T follicular helper cell (primary cell): Measurements from ENCODE around the gene TMEM235.
A peak's percentile ranks its signal among the peaks of the same experiment; 100 is the strongest.

Experiments
- DNase-seq: peaks from one replicate; pipeline ENCODE4 v3.0.0-alpha.2; 2020; ENCODE audit warnings: low read depth

The TMEM235 gene

DNA sequence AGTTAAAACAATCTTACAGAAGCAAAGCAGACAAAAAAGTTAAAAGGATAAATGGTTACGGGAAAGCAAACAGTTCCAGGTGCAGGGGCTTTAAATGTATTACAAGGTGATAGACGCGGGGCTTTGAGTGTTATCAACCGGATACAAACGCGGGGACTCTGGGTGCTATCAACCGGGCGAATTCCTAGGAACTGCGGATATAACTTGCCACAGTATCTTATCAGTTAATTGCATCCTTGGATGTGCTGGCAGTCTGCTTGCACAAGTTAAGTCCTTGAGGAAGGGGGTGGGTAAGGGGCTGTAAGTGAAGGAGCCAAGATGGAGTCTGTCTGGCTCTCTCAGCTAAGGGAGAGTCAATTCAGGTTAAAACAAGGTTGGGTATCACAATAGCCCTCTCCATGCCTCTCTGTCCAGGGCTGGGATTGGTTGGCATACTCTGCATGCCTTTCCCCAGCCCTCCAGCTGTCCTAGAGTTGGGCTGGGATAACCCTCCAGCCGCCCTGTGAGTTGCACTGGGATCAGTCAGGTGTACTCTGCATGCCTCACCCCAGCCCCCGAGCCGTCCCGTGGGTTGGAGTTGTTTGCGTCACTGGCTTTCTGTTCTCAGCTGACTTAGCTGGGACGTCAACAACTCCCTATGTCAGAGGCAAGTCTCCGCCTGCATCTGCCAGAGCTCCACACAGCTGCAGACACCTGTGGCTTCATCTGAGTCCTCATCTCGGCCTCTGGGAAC, 40.9 kb downstream of the TMEM235 start:
- DNase-seq: peak; percentile 74

GRCh38 chr17:78272914-78273258, 41.5 kb downstream of the TMEM235 start:
- no peak for DNase-seq

DNA sequence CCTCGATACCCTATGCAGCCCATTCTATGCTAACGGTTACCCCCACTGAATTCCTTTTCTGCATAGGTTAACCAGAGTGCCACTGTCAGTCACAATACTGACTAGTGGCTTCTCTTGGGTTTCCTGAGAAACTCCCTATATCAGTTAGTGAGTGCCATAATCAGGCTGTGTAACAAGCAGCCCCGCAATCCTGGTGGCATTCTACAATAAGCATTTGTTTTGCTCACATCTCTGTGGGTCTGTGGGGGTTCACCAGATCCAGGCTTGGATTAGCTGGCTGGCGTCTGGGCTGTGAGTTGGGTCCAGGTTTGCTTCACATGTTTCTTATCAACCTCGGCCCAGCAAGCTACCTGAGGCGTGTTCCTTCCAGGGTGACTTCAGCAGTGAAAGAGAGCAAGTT, 42.4 kb downstream of the TMEM235 start:
- no peak for DNase-seq

GRCh38 chr17:78275355-78275754, 43.9 kb downstream of the TMEM235 start:
- no peak for DNase-seq

GRCh38 chr17:78276098-78276887, 44.9 kb downstream of the TMEM235 start:
- no peak for DNase-seq

DNA sequence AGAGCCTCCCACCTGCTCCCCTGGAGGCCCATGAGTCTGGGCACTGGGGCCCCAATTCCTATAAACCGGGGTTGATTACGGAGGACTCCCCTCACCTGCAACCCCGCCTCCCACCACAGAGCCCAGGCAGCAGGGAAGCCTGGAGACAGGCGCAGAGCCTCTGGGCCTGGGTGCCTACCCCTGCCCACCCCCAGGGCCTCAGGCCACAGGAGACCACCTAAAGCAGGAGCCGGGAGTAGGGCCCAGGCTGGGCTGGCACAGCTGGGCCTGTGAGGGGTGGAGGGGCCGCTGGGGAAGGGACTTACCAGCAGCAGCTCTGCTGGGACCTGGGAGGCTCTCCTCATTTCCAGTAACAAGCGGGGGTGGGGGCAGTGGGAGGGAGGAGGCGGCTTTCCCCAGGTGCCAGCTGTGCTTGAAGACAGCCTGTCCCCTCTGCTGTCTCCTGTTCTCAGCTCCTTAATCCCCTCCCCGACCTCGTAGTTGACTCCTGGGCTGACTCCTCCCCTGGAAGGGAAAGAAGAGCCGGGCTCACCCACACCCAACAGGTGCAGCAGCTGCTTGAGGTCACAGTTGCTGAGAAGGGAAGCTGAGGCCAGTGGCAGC, 46.8 kb downstream of the TMEM235 start:
- DNase-seq: no peak

DNA sequence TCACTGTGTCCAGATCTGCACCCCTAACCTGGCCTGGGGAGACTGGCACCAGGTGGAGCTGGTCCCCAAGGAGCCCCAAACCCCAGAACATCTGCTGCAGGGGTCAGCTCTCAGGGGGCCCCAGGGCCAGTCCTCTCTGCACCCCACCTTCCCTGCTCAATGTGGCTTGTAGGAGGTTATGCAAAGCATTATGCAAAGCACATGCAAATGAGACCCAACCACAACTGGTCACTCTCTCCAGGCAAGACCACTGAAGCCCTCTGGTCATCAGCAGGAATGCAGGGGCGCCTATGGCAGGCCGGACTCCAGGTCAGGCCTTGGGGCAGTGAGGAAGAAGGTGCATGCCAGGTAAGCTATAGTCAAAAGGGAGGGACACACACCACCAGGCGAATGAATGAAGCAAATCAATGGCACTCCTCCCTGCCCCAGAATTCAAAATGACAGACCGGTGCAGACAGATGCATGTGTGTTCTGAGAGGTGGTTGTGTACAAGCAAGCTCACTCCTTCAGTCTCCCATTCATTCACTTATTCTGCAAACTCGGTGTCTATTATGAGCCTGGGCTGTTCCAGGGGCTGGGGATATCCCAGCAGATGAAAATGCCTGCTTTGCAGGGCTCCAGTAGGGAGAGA, 48.0 kb downstream of the TMEM235 start:
- DNase-seq: no peak

- DNase-seq: no peak
Observed at GRCh38 chr17:78281249-78281845, 49.9 kb downstream of the TMEM235 start.

DNA sequence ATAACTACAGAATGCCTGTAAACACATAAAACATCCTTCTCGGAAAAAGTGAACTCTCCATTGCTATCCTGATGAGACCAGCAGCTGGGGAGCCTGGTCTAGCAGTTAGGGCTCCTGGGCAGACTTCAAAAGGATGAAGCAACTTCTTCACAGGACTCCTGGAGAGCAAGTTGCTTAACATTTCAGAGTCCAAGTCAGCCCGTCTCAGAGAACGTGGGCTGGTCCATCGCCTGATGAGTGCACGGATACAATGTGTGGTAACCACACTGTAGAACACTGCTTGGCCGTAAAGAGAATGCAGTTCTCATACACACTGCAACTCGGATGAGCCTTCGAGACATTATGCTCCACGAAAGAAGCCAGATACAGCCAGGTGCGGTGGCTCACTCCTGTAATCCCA, 52.7 kb downstream of the TMEM235 start:
- no peak for DNase-seq

DNA sequence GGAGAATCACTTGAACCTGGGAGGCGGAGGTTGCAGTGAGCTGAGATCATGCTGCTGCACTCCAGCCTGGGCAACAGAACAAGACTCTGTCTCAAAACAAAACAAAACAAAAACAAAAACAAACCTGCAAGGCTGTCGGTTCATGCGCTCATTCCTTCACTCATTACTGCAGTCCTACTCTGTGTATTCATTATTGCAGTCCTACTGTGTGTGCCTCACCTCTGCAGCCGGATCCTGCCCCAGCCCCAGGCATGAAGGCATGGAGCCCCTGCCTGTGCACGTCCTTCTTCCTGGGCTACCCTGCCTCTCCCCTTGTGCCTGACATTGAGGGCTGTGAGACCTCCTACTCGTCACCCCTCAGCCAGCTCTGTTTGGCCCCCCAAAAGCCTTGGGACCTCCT, 57.6 kb downstream of the TMEM235 start:
- no peak for DNase-seq

- peak; percentile 64 for DNase-seq
Observed at GRCh38 chr17:78289802-78290363, 58.5 kb downstream of the TMEM235 start.
